ENCODE measurements around the gene FLOT2.

FLOT2 gene

DNA sequence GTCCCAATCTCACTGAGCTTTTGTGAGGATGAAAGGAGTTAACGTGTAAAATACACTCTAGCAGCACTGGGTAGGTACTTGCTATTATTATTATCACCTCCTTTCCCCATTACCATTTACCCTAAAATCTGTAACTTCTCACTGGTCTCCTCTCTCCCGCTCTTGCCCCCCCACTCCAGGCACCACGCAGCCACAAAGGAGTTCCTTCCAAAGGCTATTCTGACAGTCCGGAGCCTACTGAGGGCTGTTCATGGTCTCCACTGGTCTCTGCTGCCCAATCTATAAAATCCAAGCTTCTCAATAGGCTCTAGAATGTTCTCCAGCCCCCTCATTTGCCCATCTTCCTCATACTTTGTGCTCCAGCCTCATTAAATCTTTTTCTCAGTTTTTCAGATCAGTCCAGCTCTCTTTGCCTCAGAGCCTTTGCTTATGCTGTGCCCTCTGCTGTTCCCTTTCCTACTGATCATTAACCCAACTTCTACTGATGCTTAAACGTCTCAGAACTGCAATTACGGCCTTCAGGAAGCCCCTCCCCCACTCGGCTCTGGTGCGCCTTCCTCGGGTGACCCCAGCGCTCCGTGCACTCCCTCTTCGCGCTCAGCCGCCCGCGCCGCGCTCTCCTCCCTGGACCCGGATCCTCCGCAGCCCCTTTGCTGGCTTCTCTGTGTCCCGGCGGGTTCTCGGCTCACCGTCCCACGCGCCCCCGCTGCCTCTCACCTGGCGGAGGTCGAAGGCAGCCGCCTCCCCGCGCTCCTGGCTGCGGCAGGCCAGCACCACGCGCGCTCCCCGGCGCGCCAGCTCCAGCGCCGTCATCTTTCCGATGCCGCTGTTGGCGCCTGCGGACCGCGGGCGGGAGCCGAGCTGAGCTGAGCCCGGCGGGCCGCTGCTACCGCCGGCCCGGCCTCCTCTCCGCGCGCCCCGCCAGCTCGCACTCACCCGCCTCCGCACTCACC, 4.6 kb upstream of the FLOT2 start:
- TF ChIP-seq, protein P1, sequence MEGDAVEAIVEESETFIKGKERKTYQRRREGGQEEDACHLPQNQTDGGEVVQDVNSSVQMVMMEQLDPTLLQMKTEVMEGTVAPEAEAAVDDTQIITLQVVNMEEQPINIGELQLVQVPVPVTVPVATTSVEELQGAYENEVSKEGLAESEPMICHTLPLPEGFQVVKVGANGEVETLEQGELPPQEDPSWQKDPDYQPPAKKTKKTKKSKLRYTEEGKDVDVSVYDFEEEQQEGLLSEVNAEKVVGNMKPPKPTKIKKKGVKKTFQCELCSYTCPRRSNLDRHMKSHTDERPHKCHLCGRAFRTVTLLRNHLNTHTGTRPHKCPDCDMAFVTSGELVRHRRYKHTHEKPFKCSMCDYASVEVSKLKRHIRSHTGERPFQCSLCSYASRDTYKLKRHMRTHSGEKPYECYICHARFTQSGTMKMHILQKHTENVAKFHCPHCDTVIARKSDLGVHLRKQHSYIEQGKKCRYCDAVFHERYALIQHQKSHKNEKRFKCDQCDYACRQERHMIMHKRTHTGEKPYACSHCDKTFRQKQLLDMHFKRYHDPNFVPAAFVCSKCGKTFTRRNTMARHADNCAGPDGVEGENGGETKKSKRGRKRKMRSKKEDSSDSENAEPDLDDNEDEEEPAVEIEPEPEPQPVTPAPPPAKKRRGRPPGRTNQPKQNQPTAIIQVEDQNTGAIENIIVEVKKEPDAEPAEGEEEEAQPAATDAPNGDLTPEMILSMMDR (IDR thresholded peaks at IDR 0.05; ENCODE audit: insufficient read depth, missing control alignments) = no peak
- DNase-seq (ENCODE audit: insufficient read length, low spot score) = no peak
- FAIRE-seq = no peak

DNA sequence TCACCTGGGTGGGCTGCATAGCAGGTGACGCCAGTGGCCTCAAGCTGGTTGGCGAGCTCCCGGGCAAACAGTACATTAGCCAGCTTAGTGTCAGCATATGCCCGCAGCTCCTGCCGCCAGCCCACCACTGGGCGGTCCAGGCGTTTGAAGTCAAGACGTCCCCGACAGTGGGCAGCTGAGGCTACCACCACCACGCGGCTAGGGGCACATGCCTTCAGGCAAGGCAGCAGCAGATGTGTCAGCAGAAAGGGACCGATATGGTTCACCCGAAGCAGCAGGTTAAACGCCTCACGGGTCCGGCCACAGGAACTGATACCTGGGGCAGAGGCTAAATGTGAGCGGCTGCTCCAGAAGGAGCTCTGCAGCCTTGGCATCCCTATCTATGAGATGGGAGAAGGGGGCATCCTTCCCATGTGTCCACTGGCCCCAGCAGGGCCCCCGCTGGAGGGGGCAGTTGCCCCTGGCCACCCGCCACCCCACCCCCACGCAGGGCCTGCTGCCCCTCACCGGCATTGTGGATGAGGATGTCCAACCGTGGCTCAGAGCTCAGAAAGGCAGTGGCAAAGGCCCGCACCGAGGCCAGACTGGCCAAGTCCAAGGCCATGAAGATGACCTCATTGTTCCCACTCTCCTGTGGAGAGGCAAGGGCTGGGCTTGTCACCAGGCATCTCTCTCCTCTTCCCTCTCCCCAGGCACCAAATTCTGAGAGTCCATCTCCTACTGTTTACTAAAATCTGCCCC, 3.6 kb upstream of the FLOT2 start:
- no peak for DNase-seq (ENCODE audit: insufficient read length, low spot score)
- TF ChIP-seq, protein P1 (IDR thresholded peaks at IDR 0.05; ENCODE audit: insufficient read depth, missing control alignments) = no peak
- no peak for FAIRE-seq

DNA sequence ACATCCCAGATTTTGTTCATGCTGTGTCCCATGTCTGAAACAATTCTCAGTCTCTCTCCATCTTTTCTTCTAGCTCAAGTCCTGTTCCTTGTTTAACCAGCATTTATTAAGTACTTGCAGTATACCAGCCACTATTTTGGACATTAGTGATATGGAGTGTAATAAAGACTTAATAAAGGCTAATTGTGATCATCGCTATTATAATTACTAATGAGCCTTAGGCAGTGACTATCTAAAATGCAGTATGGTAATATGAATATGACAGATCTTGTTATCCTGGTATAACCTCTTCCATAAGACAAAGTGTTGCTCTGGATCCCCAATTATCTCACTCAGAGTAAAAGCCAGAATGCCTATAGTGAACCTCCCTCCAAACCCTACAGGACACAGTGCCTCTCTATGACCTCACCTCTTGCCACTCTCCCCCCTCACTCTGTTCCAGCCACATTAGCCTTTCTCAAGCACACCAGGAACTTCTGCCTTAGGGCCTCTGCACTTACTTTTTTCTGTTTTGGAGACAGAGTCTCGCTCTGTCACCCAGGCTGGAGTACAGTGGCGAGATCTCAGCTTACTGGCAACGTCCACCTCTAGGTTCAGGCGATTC, 1.8 kb upstream of the FLOT2 start:
- DNase-seq (ENCODE audit: insufficient read length, low spot score) (no peak), FAIRE-seq (no peak)
- TF ChIP-seq, protein P1 (IDR thresholded peaks at IDR 0.05; ENCODE audit: insufficient read depth, missing control alignments) = no peak

DNA sequence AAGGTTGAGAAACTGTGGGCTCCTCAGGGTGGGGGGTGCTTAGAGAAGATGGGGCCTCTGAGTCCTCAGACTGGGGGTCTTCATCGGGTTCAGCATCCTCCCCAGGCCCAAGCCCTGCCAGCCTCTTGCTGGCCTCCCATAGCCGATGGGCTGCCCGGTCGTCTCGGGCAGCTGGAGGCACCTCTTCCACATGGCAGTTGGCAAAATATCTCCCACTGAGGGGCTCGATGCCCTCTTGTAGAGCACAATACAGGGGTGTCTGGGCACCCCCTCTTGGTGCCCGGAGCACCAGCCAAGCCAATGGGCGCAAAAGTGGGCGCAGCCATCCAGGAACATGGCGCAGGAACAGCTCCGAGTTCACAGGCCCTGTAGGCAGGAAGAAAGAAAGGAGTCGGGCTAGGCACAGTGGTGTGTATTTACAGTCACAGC, 1.0 kb upstream of the FLOT2 start:
- TF ChIP-seq, protein P1 (IDR thresholded peaks at IDR 0.05; ENCODE audit: insufficient read depth, missing control alignments) = no peak
- DNase-seq (ENCODE audit: insufficient read length, low spot score) (no peak), FAIRE-seq (no peak)

DNA sequence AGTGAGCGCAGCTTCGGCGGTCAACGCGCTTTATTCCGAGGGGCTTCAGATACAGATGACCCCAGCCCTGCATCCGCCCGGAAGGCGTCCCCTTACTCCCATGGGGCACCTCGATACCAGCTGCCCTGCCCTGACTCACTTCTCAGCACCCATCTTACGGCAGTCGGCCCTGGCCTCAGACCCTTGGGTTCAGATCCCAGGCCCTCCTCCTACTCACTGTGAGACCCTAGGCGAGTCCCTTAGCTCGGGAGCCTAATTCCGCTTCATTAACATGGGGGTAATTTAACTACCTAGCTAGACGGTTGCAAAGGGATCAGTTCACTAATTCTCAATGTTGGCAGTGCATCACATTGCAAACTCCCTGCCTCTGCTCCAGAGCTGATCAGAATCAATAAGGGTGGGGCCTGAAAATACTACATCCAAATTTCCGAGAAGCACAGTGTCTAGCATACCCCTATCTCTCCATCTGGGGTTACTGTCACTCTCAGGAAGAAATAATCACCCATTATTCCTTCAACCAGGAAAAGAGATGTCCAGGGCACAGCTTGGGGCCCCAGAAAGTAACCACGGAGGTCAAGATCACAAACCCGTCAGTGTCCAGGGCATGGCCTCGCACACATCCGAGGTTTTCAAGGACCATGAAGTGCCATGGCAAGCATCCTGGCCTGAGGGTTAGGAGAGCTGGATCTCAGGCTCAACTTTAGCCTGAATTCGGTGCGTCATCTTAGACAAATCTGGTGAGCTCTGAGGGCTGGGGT, 415 bp upstream of the FLOT2 start:
- no peak for FAIRE-seq
- no peak for DNase-seq (ENCODE audit: insufficient read length, low spot score)
- TF ChIP-seq, protein P1 (IDR thresholded peaks at IDR 0.05; ENCODE audit: insufficient read depth, missing control alignments) = no peak

DNA sequence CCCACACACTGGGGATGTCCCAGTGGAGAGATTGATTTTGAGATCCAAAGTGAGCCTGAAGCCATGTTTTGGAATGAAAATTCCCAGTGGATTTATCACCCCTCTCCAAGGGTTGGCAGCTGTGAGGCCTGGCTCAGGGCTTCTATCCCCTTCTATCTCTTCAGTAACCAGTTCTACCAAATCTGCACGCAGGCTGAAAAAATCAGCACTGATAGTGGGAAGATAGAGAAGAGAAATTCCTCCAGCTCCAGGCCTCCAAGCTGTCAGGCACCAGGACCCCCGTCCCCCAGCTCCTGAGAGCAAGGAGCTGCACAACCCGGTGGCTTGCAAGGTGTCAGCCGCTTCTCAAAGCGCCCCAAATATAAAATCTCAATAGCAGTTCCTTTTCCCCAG, 1.0 kb downstream of the FLOT2 start:
- TF ChIP-seq, protein P1 (IDR thresholded peaks at IDR 0.05; ENCODE audit: insufficient read depth, missing control alignments) = no peak
- DNase-seq (ENCODE audit: insufficient read length, low spot score) = no peak
- no peak for FAIRE-seq

Data from D721Med (cell line).